IPS-11a (cell line): ENCODE data around the gene PRRC2B.

Source experiments
- H3K4me3 ChIP-seq: one replicate; pipeline ENCODE4 v1.5.1; 2013; ENCODE audit warnings: low read depth, low read length, control low read depth

PRRC2B gene

GRCh38 chr9:131407717-131408195 is 13.9 kb downstream of the PRRC2B start:
- no peak overlapping the region for H3K4me3 ChIP-seq

- no peak overlapping the region for H3K4me3 ChIP-seq
Measured at GRCh38 chr9:131409458-131409992, 15.6 kb downstream of the PRRC2B start.

- no peak overlapping the region for H3K4me3 ChIP-seq
Measured at GRCh38 chr9:131410044-131410491, 16.2 kb downstream of the PRRC2B start.

- no peak overlapping the region for H3K4me3 ChIP-seq
Measured at GRCh38 chr9:131411719-131412681, 18.1 kb downstream of the PRRC2B start.

- no peak overlapping the region for H3K4me3 ChIP-seq
Measured at GRCh38 chr9:131416509-131416908, 22.6 kb downstream of the PRRC2B start.

GRCh38 chr9:131417264-131418142 is 23.6 kb downstream of the PRRC2B start:
- H3K4me3 ChIP-seq: no peak overlapping the region

GRCh38 chr9:131418143-131419025 is 24.5 kb downstream of the PRRC2B start:
- H3K4me3 ChIP-seq: no peak overlapping the region

GRCh38 chr9:131419026-131419614 is 25.2 kb downstream of the PRRC2B start:
- H3K4me3 ChIP-seq: no peak overlapping the region

GRCh38 chr9:131419716-131420115 is 25.8 kb downstream of the PRRC2B start:
- no peak overlapping the region for H3K4me3 ChIP-seq

GRCh38 chr9:131420980-131421624 is 27.2 kb downstream of the PRRC2B start:
- no peak overlapping the region for H3K4me3 ChIP-seq

- H3K4me3 ChIP-seq: no peak overlapping the region
Measured at GRCh38 chr9:131421691-131422090, 27.8 kb downstream of the PRRC2B start.

GRCh38 chr9:131422241-131422792 is 28.4 kb downstream of the PRRC2B start:
- H3K4me3 ChIP-seq: no peak overlapping the region

GRCh38 chr9:131423171-131423581 is 29.3 kb downstream of the PRRC2B start:
- no peak overlapping the region for H3K4me3 ChIP-seq

GRCh38 chr9:131426545-131426944 is 32.7 kb downstream of the PRRC2B start:
- no peak overlapping the region for H3K4me3 ChIP-seq

- H3K4me3 ChIP-seq: no peak overlapping the region
Measured at GRCh38 chr9:131429121-131430012, 35.5 kb downstream of the PRRC2B start.

GRCh38 chr9:131432050-131432449 is 38.2 kb downstream of the PRRC2B start:
- no peak overlapping the region for H3K4me3 ChIP-seq

GRCh38 chr9:131432597-131433301 is 38.9 kb downstream of the PRRC2B start:
- H3K4me3 ChIP-seq: no peak overlapping the region
